Right ventricle myocardium superior (tissue), 1 donor: ENCODE measurements around the gene DAAM2. TPM values are rescaled to one million over a fixed set of nuclear protein-coding genes. Genes with fewer than 3 reads are reported as not detected.

ENCODE experiments used
- ATAC-seq: fragments of 200-7000 bp; cut with Tn5 transposase; one replicate; pipeline ENCODE4 v1.9.1; 2020; ENCODE audit warnings: mild to moderate bottlenecking; ENCODE audit not compliant: poor library complexity
- DNase-seq: peaks from one replicate; pipeline ENCODE4 v3.0.0-alpha.2; 2020
- intact Hi-C: fragments of 100-400 bp; cut with DNase I; formaldehyde crosslinking; loops from one replicate; pipeline ENCODE4 v1.11.2; 2022
- total RNA-seq: library from RNA; stranded (reverse); fragmentation: NEBNext Ultra II Directional; extraction: Animal tissue kit (Norgen Biotek cat#: 25700); gene quantifications from one replicate; pipeline ENCODE4 v1.2.1, GENCODE V29; 2021
- donor health status: DM: no; HTN: yes; CAD: no; lungs with severe emphysema.

The DAAM2 gene
- total RNA-seq, 1 donor from 2014 or later = 13.0 TPM

DNA sequence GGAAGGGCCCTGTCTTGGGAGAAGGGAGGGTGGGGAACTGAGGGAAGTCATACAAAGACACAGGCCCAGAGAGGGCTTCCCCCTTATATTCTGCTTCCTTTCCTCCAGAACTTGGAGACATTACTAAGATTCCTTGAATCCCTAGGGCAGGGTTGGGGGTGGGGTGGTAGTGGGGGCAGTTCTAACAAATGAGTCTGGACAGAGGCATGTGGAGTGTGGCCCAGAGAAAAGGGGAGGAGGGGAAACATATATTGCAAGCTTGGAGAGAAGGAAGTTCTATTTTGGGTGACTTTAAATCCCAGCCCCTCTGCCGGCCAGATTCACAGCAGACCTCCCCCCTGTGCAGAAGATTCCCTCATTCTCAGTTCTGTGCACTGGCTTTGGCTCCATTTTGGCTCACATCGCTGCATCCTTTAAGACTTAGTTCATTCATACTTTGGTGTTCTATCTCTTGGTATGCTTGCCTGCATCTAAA lies 43.7 kb downstream of the DAAM2 start:
- DNase-seq = no peak
- intact Hi-C loops = no loop called here
- peak; percentile 30 for ATAC-seq

GRCh38 chr6:39836606-39837005 lies 44.4 kb downstream of the DAAM2 start:
- DNase-seq (no peak), ATAC-seq (no peak)
- intact Hi-C loops = no loop called here

DNA sequence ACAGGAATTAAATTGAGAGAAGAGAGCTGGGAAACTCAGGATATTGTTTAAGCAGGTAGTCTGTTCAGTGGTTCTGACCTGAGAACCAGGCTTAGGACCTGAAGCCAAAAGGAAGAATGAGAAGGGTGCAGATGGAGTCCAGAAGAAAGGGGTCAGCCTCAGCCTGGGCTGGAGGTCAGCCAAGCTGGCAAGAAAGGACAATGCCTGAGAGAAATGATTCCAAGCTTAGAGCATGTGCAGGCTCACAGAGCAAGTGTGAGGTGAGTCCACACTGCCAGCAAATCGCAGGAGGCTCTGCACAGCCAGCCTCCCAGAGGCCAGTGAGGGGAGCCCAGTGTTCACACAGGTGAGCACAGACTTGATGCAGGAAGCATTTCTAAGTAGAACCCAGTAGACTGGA lies 47.3 kb downstream of the DAAM2 start:
- DNase-seq (no peak), ATAC-seq (no peak)
- intact Hi-C loops = no loop called here

DNA sequence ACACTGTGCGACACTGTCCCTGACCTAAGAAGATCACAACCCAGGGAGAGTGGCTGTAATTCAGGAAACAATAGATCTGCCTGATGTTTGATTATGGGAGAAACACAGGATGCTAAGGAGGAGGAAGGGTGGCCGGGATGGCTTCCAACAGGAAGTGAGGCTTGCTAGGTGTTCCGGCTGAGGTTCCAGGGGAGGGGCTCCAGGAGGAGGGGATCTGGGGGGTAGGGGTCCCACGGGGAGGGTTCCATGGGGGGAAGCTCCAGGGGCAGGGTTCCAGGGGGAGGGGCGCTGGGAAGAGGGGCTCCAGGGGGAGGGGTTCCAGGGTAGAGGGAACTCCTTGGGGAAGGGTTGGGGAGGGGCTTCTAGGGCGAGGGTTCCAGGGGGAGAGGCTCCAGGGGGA lies 48.6 kb downstream of the DAAM2 start:
- no peak for ATAC-seq
- DNase-seq = no peak
- intact Hi-C loops = no loop called here

DNA sequence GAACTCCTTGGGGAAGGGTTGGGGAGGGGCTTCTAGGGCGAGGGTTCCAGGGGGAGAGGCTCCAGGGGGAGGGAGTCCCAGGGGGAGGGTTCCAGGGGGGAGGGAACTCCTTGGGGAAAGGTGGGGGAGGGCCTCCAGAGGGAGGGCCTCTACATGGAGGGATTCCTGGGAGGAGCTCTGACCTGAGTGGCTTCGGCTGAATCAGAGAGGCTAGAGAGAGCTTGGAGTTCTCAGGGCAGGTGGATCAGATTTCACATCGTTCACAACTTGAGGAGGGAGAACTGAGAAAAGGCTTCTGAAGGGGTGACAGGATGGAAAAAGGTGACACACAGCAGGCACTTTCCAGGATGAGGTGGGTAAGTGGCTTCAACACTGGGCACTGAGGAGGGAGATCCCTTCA lies 49.1 kb downstream of the DAAM2 start:
- ATAC-seq (no peak), DNase-seq (no peak)
- intact Hi-C loops = no loop called here

GRCh38 chr6:39841923-39842322 lies 49.7 kb downstream of the DAAM2 start:
- ATAC-seq (no peak), DNase-seq (no peak)
- intact Hi-C loops = no loop called here

DNA sequence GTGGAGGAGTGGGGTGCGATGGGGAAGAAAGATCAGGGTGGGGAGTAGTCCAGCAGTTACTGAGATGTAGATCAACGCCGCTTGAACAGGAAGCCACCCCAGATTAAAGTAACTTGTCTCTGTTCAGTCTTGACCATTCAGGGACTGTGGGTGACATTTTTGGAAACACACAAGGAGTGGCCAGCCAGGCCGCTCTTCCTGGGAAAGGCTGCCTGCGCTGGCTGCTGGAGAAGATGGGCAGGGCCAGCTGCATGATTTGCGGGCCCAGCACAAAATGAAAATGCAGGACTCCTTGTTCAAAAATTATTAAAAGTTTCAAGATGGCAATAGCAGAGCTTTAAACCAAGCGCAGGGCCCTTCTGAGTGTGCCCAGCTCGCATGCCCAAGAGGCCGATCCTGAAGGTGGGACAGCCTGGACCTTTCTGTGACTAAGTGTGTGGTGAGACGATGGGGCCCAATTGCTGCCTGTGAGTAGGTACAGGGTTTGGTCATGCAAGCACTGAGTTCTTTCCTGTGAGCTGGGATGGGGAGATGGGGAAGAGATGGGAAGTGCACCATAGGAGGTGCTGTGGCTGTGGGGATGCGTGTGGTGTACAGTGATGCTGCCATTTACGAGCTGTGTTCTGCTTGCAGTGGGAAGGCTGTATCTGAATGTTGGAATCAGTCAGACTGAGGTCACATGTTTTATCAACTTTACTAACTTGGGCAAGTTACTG lies 51.3 kb downstream of the DAAM2 start:
- DNase-seq = no peak
- ATAC-seq = peak; percentile 42

DNA sequence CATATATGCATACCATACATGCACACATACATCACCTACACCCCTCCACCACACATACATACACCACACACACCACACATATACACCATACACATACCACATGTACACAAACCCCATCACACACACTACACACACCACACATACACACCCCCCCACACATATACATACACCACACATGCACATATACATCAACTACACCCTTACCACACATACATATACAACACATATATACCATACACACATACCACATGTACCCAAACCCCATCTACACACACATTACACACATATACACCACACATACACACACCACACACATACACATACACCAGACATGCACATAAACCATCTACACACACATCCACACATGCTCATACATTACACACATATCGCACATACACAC lies 52.7 kb downstream of the DAAM2 start:
- ATAC-seq (no peak), DNase-seq (no peak)
- intact Hi-C loops = no loop called here

More for the DNA sequence above, 51.3 kb downstream of the DAAM2 start:
- intact Hi-C loops = no loop called here

DNA sequence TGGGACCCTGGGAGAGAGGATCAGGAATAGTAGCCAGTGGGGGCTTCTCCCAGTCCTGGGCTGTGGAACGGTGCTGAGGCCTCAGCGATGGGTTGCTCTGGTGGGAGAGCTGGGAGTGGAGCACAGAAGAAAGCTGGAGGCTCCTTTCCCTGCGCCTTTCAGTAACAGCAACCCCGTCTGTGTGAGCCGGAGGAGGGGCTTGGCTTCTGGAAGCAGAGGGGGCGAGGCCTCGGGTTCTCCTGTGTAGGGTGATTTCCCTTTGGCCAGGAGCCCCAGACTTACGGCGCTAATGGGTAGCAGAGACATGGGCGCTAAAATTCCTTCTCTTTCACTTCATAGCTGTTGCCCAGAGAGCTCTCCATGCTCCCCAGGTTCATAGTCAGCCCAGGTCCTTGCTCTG lies 55.0 kb downstream of the DAAM2 start:
- DNase-seq (peak; percentile 68), ATAC-seq (peak; percentile 49)
- intact Hi-C loops = no loop called here

DNA sequence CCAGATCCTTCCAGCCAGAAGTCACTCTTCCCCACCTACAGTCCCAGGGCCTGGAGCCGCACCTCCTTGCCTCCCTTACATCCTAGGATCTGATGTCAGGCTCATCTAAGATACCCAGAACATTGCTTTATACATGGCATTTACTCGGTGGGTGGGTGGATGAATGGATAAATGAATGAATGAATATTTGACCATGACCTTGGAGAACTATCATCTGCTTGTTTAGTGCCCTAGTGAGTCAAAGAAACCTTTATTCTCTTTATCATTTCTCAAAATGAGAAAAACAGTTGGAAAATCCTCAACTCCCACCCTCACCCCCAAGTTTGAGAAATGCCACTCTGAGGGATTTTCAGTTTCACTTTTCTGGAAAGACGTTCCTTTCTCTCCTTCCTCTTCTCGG lies 56.0 kb downstream of the DAAM2 start:
- no peak for ATAC-seq
- intact Hi-C loops = no loop called here
- DNase-seq = no peak

GRCh38 chr6:39849228-39849627 lies 57.1 kb downstream of the DAAM2 start:
- DNase-seq (no peak), ATAC-seq (no peak)
- intact Hi-C loops = no loop called here

DNA sequence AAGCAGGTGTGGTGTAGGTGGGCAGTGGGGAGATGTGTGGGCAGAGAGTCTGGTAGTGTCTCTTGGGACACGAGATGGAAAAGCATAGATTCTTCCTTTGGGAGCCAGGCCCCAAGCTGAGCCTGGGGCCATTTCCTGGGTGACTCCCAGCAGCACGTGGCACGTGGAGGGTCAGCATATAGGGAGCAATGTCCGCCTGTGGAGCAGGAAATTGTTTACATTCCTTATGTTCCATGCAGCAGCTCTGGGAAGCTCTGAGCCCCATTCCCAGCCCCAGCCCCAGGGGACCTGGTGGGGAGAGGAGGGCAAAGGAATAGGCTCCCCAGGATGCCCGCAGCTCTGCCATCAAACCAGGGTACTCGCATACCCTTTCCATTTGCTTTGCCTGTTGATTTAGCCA lies 57.6 kb downstream of the DAAM2 start:
- ATAC-seq = no peak
- no peak for DNase-seq
- intact Hi-C loops = no loop called here

GRCh38 chr6:39850736-39851297 lies 58.6 kb downstream of the DAAM2 start:
- DNase-seq (no peak), ATAC-seq (no peak)
- intact Hi-C loops = no loop called here

- ATAC-seq (no peak), DNase-seq (no peak)
- intact Hi-C loops = no loop called here
Measured at GRCh38 chr6:39851331-39851730, 59.2 kb downstream of the DAAM2 start.

GRCh38 chr6:39852324-39852723 lies 60.1 kb downstream of the DAAM2 start:
- ATAC-seq (no peak), DNase-seq (no peak)
- intact Hi-C loops = no loop called here

GRCh38 chr6:39853604-39854003 lies 61.4 kb downstream of the DAAM2 start:
- ATAC-seq = no peak
- no peak for DNase-seq
- intact Hi-C loops = no loop called here

- DNase-seq = no peak
- intact Hi-C loops = no loop called here
- no peak for ATAC-seq
Measured at GRCh38 chr6:39855356-39855995, 63.3 kb downstream of the DAAM2 start.

DNA sequence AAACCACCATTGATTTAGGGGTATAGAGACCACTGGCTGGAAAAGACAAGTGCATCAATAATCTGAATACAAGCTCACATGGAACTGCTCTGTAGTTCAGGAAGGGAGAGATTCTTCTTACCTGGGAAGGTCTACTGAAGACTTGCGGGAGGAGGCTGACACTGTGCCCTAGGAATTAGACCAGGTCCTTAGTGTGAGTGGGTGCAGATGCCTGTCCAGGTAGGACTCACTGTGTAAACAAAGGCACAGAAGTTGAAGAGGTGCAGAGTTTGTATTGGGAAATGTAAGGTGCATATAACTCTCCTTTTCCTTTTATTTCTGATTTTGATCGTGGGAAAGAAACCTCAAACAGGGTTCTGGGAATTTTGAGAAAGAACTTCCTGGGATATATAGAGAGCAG lies 66.8 kb downstream of the DAAM2 start:
- ATAC-seq = no peak
- intact Hi-C loops = no loop called here
- DNase-seq = no peak

- ATAC-seq = peak; percentile 43
- DNase-seq = no peak
- intact Hi-C loops = no loop called here
Measured at GRCh38 chr6:39861663-39862062, 69.5 kb downstream of the DAAM2 start.
